ENCODE measurements around the gene RND3. TPM values are rescaled to one million over a fixed set of nuclear protein-coding genes. Genes with fewer than 3 reads are reported as not detected.
A peak's percentile ranks its signal among the peaks of the same experiment; 100 is the strongest.

Gene RND3
- total and polyA plus RNA-seq, 8 donors: 10.3 to 58.2 (median 27.1) TPM

- H3K4me1 ChIP-seq: peaks cover 24 to 98% (median 54%) of the 10 kb centered on the region in 4 donors
Observed at GRCh38 chr2:150478200-150478974, 9.1 kb downstream of the RND3 start.

GRCh38 chr2:150477347-150477746, 10.1 kb downstream of the RND3 start:
- intact Hi-C loops (cut with DNase I; ENCODE audit: low total_unique reads): no loop called here
- peak overlapping the region; percentile 35 to 82 (median 81) for H3K27ac ChIP-seq
- peaks cover 25 to 96% (median 49%) of the 10 kb centered on the region in 4 donors for H3K4me1 ChIP-seq
- WGBS, 5 donors: 39 to 69% (median 51%) methylated on average over 3 of the region's 3 CpGs
- H3K36me3 ChIP-seq: peaks cover 0 to 29% (median 14%) of the 10 kb centered on the region in 4 donors
- no peaks in the 10 kb centered on the region for H3K27me3 ChIP-seq
- TF ChIP-seq EP300 (IDR thresholded peaks at IDR 0.05) (no peak), POLR2AphosphoS5 (IDR thresholded peaks at IDR 0.05) (no peak), POLR2A (IDR thresholded peaks at IDR 0.05) (no peak), CTCF (IDR thresholded peaks at IDR 0.05) (no peak)
- peak overlapping the region in 2 of 4 donors; percentile 0 to 11 for H3K4me3 ChIP-seq
- no peaks in the 10 kb centered on the region for H3K9me3 ChIP-seq
- DNase-seq: peak in 1 of 2 donors; percentile 45

More at GRCh38 chr2:150478200-150478974, 9.1 kb downstream of the RND3 start:
- Histone ChIP-seq H3K27me3 (no peaks in the 10 kb centered on the region), H3K27ac (peak overlapping the region in 4 of 5 donors; percentile 35 to 82 (median 82)), H3K4me3 (no peak overlapping the region), H3K36me3 (peaks cover 0 to 18% (median 8%) of the 10 kb centered on the region in 4 donors), H3K9me3 (no peaks in the 10 kb centered on the region)
- WGBS, 5 donors: 34 to 40% (median 38%) methylated on average over 6 of the region's 6 CpGs
- TF ChIP-seq CTCF (IDR thresholded peaks at IDR 0.05): no peak
- TF ChIP-seq EP300 (IDR thresholded peaks at IDR 0.05): no peak
- TF ChIP-seq POLR2AphosphoS5 (IDR thresholded peaks at IDR 0.05): no peak
- no peak for TF ChIP-seq POLR2A (IDR thresholded peaks at IDR 0.05)
- DNase-seq: no peak
- intact Hi-C loops (cut with DNase I; ENCODE audit: low total_unique reads): no loop called here

GRCh38 chr2:150476809-150477302, 10.6 kb downstream of the RND3 start:
- Histone ChIP-seq H3K4me3 (peak overlapping the region in 2 of 4 donors; percentile 0 to 11), H3K27me3 (no peaks in the 10 kb centered on the region), H3K27ac (peak overlapping the region in 4 of 5 donors; percentile 35 to 82 (median 82)), H3K9me3 (no peaks in the 10 kb centered on the region), H3K4me1 (peaks cover 25 to 96% (median 51%) of the 10 kb centered on the region in 4 donors), H3K36me3 (peaks cover 0 to 34% (median 19%) of the 10 kb centered on the region in 4 donors)
- TF ChIP-seq CTCF (IDR thresholded peaks at IDR 0.05): no peak
- TF ChIP-seq POLR2A (IDR thresholded peaks at IDR 0.05): no peak
- TF ChIP-seq POLR2AphosphoS5 (IDR thresholded peaks at IDR 0.05): no peak
- no peak for TF ChIP-seq EP300 (IDR thresholded peaks at IDR 0.05)
- WGBS, 5 donors: 34 to 47% (median 41%) methylated on average over 7 of the region's 7 CpGs
- intact Hi-C loops (cut with DNase I; ENCODE audit: low total_unique reads): no loop called here
- peak in 1 of 2 donors; percentile 56 for DNase-seq

GRCh38 chr2:150476286-150476685, 11.2 kb downstream of the RND3 start:
- Histone ChIP-seq H3K36me3 (peaks cover 0 to 39% (median 25%) of the 10 kb centered on the region in 4 donors), H3K9me3 (no peaks in the 10 kb centered on the region), H3K4me1 (peaks cover 25 to 91% (median 51%) of the 10 kb centered on the region in 4 donors), H3K4me3 (peak overlapping the region in 2 of 4 donors; percentile 0 to 11), H3K27ac (peak overlapping the region; percentile 31 to 82 (median 81)), H3K27me3 (no peaks in the 10 kb centered on the region)
- 33 to 52% (median 42%) methylated on average over 4 of the region's 4 CpGs for WGBS, 5 donors
- DNase-seq: peak in 1 of 2 donors; percentile 28
- intact Hi-C loops (cut with DNase I; ENCODE audit: low total_unique reads): no loop called here
- no peak for TF ChIP-seq EP300 (IDR thresholded peaks at IDR 0.05)
- TF ChIP-seq POLR2AphosphoS5 (IDR thresholded peaks at IDR 0.05): peak in 1 of 3 donors; percentile 3
- no peak for TF ChIP-seq CTCF (IDR thresholded peaks at IDR 0.05)
- TF ChIP-seq POLR2A (IDR thresholded peaks at IDR 0.05): no peak
